Endometrial microvascular endothelial cells (primary cell): Measurements from ENCODE around the gene GAMT. TPM values are rescaled to one million over a fixed set of nuclear protein-coding genes. Genes with fewer than 3 reads are reported as not detected.

Source experiments
- in situ Hi-C: cut with HindIII; loops from 2 replicates; pipeline ENCODE4 v1.10.0; 2017; ENCODE audit warnings: low sequenced_read_pairs, low pct_unique_long_range_greater_than_20kb; ENCODE audit errors: inconsistent ontology term
- total RNA-seq: library from RNA; depleted of rRNA; stranded (reverse); fragments of >200 nt; gene quantifications from one replicate; pipeline ENCODE4 v1.2.3, GENCODE V29; 2015; ENCODE audit errors: inconsistent ontology term

GAMT gene
- total RNA-seq, 1 donor from 2014 or later, result 5.3 TPM

DNA sequence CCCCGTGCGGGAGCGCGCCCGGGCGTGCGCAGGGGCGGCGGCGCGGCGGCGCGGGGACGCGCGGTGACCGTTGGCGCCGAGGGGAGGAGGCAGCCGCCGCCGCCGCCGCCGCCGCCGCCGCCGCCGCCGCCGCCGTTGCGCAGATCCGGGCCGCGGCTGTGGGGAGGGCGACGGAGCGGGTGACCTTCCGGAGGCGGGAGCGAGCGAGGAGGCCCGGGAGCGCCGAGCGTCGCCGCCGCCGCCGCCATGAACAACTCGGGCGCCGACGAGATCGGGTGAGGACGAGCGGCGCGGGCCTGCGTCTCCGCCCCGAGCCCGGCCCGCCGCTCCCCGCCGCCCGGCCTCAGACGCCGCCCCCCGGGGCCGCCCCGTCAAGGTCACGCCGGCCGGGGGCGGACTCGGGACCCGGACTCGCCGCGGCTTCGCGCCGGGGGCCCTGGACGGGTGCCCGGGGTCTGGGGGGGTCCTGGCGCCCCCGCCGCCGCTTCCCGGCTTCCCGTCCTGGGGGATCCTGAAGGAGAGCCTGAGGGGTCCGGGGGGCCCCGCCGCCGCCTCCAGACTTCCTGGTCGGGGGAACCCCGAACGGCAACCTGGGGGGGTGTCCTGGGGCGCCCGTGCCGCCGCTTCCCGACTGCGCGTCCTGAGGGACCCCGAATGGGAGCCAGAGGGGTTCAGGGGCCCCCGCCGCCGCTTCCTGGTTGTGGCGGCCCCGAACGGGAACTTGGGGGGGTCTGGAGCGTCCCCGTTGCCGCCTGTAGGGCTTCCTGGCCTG lies 6.4 kb upstream of the GAMT start, which contains the start of gene DAZAP1:
DAZAP1 (plus strand) TSS at position 59 of the 772 bp plus-strand sequence; CDS start at position 247, 188 bp downstream.
- in situ Hi-C loops, result no loop called here

DNA sequence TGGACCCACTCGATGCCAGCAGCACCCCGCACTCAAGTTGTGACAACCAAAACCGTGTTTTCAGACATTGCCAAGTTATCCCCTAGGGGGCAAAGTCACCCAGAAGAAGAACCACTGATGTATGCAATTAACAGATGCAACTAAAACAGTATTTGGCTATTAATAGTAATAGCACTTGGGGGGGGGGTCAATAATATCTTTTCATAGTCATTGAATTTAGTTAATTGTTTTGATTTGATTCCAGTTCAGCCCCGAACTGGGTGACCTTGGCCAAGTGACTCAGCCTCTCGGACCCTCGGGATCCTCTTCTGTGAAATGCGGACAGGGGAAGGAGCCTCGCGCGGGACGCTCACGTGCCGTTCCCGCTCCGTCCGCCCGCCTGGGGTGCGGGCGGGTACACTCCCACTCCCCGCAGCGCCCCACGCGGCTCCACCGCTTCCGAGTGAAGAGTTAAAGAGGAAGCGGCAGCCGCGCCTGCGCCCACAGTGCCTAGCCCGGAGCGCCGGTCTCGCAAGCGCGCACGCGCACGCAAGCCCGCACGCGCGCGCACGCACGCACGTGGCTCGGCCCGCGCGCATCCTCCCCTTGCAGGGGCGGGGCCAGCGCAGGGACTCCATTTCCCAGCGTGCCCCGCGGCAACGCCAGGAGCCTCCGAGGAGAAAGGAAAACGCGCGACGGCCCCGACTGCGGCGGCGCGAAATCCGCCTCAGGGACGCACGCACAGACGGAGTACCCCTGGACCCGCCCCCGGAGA lies 5.6 kb upstream of the GAMT start:
- in situ Hi-C loops, result no loop called here

DNA sequence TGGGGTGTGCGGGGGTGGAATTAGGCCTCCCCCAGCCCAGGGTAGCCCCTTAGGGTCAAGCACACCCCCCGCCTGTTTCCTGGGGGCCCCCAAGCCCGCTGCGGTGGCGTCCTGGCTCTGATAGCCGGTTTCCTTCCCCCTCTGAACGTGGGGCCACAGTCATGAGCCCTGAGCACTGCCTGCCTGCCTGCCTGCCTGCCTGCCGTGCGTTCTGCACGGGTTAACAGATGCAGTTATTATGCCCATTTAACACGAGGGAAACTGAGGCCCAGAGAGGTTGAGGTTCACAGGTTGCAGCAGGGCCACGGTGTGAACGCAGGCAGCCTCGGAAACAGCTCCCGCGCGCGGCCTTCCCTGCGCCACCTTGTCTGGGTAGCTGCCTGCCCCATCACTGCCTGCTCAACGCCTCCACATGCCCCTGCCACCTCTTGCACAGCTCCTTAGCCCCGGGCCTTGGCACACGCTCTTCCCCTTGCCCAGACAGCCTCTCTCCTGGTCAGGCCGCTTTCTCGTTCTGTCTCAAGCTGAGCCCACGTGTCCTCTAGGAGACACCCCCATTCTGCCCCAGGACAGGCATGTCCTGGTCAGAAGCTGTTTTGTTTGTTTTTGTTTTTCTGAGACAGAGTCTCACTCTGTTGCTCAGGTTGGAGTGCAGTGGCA lies 1.2 kb upstream of the GAMT start:
- in situ Hi-C loops, result no loop called here

DNA sequence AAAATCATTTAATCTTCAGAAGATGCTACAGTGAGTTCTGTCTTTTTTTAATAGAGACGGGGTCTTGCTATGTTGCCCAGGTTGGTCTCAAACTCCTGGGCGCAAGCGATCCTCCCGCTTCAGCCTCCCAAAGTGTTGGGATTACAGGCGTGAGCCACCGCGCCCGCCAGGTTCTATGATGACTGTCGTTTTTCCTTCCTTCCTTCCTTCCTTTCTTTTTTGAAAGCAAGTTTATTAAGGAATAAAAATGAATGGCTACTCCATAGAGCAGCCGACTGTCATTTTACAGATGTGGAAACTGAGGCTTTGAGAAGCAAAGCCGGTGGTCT lies 511 bp upstream of the GAMT start:
- in situ Hi-C loops, result no loop called here

DNA sequence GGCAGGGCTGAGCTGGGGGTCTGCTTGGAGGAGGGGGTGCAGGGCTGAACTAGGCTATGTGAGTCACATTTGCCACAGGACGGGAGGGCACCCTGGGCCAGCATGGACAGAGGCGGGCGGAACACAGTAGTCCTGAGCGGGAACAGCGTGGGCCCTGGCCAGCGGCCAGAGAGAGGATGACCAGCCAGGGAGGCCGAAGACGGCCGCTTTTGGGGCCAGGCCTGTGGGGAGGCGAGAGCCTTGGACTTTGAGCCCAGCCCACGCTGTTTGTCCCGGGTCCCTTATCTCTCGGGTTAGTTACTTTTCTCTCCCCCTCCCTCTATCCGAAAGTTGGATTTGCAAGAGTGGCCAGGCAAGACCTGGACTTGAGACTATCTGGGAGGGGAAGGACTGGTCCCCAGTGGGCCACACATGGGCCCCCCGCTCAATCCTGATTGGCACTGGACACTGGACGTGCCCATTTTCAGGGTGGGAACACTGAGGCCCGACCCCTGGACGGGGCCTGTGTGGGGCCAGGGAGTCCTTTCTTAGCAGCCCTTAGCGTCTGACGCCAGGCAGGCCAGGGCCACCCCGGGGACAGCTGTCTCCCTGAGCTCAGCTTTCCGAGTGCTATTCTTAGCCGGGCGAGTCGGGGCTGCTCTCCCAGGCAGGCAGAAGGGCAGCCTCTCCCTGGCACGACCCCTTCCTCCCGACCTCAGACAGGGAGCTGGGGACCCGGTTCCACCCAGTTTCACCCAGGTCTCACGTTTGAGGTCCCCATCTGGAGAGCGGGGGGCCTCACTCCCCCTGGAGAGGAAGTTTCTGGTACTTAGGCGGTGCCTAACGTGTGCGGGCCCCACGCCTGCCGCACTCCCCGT lies 833 bp downstream of the GAMT start:
- in situ Hi-C loops, result no loop called here

DNA sequence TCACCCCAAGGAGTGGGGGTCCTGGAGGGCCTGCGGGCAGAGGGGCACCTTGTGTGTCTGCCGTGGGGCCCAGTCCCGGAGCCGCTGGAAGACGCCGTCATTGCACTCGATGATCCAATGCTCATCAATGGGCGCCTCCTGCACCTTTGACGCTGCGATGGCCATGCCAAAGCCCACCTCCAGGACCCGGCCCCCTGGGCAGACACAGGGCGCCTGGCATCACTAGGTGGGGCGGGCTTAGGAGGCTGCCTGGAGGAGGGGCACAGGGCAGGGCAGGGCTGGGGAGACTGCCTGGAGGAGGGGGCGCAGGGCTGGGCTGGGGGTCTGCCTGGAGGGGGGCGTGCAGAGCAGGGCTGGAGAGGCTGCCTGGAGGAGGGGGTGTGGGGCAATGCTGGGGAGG lies 1.6 kb downstream of the GAMT start:
- in situ Hi-C loops, result no loop called here

DNA sequence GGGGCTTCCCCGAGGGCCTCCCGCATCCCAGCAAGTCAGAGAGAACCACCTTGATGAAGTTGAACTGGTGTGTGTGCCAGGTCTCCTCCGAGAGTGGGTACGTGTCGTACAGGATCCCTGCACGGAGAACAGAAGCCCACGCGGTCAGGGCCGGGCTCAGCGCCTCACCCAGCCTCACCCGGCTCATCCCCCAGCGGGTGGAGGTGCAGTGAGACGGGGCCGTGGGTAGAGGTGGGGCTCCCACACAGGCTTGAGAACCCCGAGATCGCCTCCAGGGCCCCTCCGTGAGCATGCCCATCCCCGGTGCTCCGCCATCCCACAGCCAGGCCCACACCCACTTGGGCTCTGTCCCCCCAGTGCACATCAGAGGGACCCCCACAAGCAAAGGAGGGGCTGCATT lies 2.3 kb downstream of the GAMT start:
- in situ Hi-C loops, result no loop called here

DNA sequence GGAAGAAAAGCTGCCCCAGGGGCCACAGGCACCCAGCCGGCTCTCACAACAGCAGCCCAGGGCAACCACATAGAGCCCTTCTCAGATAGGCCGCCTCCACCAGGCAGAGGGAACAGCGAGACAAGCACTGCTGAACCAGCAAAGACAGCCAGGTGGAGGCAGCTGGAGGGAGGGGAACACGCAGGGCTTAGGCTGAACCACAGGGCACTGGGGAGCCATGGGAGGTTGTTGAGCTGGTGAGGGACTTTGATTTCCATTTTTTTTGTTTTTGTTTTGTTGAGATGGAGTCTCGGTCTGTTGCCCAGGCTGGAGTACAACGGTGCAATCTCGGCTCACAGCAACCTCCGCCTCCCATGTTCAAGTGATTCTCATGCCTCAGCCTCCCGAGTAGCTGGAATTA lies 3.5 kb downstream of the GAMT start:
- in situ Hi-C loops, result no loop called here

DNA sequence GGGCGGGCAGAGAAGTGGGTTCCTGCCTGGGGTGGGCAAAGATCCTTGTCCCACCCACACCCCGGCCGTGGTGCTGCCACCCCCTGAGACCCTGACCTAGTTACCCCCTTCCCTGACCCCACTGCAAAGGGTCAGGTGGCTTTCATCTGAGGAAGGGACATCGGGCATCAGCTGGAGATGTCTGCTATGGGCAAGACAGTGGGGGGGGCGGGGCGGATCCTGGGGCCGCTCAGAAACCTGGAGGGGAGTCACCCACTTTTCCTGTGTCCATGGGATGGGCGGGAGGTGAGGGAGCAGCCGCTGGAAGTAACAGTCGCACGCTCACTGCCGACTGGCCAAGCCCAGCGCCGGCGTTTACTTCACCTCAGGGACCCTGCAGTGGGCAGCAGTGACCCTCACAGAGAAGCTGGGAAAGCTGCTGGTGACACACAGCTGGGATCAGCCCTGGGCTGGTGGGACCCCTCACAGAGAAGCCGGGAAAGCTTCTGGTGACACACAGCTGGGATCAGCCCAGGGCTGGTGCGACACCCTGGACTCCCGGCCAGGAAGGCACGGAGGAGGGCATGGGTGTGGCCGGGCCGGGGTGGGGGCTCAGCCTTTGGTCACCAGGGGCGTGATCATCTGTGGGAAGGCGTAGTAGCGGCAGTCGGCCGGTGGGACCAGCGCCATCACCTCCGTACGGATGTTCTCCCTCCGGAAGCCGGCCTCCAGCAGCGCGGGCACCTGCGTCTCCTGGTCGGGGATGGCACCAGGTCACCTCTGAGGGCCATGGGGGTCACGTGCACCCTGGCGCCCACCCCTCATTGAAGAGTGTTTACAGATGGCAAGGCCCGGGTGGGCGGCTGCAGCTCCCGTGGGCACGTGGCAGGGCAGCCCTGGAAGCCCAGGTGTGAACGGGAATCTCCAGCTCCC lies 4.3 kb downstream of the GAMT start:
- in situ Hi-C loops, result no loop called here

DNA sequence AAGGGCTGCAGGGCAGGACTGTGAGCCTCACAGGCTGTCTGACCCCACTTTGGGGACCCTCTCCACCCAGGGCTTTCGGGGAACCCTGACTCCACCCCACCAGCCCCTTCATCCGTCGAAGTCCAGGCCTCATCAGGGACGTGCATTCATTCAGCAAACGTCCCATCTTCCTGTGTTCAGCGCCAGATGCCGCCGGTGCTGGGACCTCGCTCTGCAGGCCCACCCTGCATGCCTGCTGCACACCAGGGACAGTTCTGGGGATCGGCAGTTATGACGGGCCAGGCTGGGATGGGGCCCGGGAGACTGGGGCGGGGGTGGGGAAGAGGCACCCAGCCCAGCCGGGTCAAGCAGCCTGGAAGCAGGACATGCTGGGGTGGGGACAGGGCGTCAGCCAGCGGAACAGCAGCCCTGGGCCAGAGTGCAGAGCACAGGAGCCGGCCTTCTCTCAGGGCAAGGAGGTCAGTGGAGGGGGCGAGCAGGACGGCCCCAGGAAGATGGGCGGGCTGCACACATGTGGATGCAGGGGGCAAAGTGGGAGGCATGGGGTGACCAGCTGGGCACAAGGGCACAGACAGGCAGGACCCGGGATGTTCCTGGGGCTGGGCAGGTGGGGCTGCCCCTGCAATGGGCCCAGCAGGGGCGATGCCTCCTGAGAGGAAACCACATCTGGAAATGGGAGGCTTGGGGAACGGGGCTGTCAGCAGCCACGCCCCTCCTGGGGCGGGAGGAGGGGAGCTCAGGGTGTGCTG lies 5.1 kb downstream of the GAMT start:
- in situ Hi-C loops, result no loop called here

DNA sequence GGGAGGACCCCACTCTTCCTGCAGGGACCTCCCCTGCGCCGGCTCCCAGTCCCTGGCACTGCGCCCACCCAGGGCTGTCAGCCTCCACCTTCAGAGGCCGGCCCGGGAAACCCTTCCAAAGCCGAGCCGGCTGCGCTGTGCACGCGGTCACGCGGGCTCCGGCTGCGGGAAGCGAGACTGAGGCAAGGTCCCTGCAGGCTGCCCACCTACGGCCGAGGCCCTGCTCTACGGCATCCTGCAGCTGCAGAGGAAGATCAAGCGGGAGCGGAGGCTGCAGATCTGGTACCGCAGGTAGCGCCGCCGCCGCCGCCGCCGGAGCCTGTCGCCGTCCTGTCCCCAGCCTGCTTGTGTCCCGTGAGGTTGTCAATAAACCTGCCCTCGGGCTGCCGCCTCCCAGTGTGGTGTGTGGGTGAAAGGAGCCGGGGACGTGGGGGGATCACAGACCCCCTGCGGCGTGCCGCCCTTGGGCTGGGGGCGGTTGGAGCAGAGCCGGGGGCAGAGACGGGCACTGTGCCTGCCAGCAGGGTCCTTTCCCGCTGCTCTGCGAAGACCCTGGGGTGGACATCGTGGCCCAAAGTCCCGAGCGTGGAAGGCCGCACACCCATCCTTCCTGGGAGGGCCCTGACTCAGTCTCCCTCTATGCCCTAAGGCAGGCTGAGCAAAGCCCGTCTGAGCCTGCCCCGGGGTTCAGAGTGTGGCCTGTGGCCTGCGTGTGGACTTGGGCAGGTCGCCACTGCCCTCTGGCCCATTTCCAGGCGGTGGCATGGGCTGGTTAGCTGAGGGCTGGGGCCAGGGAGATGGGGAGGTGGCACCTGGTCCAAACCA lies 5.9 kb downstream of the GAMT start:
- in situ Hi-C loops, result no loop called here

DNA sequence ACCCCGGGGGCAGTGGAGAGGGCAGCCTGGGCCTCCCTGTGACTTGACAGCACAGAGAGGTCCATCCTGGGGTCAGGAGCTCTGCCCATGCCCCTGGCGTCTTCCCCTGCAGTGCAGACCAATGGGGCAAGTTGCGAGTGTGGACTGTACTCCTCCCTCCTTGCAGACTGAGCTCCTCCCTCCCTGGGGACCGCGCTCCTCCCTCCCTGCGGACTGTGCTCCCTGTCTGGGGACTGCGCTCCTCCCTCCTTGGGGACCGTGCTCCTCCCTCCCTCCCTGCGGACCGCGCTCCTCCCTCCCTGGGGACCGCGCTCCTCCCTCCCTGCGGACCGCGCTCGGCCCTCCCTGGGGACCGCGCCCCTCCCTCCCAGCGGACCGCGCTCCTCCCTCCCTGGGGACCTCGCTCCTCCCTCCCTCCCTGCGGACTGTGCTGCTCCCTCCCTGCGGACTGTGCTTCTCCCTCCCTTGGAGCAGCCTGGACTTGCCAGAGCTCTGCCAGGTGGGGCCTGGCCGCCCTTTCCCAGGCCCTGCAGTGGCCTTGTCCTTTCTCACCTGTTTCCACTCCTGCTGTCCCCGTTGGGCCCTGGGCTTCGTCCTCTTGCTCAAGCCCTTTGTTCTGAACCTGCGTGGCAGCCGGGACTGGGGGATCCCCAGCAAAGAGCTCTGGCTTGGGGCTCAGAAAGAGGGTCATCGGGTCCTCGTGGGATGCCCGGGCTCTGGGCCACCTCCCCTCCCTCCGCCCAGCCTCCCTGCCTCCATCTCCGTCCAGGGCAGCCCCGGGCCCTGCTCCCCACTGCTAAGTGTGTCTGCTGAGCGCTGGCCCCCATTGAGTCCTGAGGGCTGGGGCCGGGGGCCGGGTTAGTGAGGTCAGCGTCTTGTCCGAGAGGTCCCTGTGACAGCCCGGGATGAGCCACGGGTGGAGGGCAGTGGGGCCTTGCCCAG lies 6.8 kb downstream of the GAMT start:
- in situ Hi-C loops, result no loop called here

DNA sequence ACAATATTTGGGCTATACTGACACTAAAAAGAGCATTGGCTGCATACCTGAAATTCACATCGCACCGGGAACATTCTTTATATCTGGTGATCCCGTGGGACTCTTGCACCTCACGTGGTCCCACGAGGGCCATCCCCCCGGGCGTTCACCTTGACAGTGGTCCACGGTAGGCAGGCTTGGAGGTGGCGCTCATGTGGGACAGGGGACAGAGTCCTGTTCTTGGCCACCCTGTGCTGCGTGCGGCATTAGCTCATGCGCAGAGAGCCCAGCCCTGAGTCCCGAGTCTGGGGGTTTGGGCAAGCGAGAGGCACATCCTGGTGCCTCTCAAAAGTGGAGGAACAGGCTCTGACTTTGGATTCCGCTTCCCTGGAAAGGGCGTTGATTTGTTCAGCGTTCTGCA lies 7.5 kb downstream of the GAMT start:
- in situ Hi-C loops, result no loop called here

DNA sequence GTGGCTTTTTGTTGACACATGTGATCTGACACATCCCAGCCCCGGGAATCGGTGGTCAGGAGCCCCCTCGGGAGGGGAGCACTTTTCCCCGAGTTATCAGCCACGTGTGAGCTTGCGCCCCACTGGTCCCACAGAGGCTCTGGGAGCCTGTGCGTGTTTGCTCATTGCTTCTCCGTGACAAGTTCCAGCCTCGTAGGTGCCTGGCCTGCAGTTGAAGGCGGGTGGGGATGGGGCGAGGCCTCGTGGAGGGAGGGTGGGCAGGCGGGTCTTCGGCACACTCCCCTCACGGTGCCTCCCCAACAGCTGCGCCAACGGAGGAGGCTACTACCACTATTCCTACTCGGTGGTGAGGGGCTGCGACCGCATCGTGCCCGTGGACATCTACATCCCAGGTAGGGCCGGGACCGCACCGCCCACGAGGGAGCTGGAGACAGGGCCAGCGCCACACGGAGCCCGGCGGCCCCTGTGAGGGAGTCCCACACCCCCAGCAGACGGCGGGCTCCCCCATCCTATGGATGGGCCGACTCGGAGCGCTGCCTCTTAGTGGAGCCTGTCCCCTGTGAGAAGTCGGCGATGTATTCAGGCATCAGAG lies 8.3 kb downstream of the GAMT start:
- in situ Hi-C loops, result no loop called here

DNA sequence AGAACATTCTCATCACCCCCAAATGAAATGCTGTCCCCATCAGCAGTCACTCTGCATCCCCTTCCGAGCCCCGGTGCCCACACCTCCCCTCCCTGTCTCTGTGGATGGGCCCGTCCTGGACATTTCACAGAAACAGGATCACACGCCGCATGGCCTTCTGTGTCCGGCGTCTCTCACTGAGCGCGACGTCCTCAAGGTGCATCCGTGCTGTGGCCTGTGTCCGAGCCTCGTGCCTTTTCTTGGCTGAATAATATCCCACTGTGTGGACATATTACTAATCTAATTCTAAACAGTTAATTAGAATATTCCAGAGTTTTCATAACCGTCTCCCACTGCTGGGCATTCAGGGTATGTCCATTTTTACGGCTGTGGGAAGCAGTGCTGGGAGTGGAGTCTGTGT lies 8.9 kb downstream of the GAMT start:
- in situ Hi-C loops, result no loop called here
